ENCODE data around the gene TMEM101. TPM values are rescaled to one million over a fixed set of nuclear protein-coding genes. Genes with fewer than 3 reads are reported as not detected.
"Not testable (repeated sequence)": the region's sequence is repeated elsewhere in the genome, so short reads cannot be mapped to it uniquely, and the experiment has no call there.

The TMEM101 gene
- total RNA-seq, 1 experiment from 2014 or later = 12.7 TPM

DNA sequence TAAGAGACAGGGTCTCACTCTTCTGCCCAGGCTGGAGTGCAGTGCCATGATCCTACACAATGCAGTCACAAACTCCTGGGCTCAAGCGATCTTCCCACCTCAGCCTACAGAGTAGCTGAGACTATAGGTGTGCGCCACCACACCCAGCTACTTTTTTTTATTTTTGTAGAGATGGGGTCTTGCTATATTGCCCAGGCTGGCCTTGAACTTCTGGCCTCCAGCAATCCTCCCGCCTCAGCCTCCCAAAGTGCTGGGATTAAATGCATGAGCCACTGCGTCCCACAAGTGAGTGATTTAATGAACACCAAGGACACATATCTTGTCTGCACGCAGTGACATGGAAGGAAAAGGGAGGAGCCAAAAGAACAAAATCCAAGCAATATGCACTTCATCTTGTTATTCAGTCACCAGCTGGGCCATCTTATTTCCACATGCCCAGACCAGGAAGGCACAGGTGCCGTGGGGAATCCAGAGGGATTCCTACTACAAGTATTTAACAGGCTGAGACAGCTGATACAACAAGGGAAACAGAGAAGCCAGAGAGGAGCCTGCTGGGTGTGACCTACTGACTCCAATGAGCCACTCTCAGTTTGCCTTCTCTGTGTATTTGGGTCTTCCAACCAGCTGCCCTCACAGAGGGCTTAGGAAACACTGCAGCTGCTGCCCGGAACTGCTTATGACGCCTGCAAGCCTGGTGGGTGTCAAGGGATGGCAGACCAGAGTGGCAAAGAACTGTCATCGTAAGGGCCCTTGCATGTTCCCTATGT lies 34.7 kb upstream of the TMEM101 start:
- POLR2A ChIA-PET (ENCODE audit: low non-redundant PET) = no interaction called here
- H3K27ac ChIP-seq (ENCODE audit: low read depth, low read length, poor library complexity, severe bottlenecking) = no peak overlapping the region
- no peak for DNase-seq (ENCODE audit: low spot score)
- no peaks in the 10 kb centered on the region for H3K9me3 ChIP-seq (ENCODE audit: low read depth, low read length, poor library complexity, severe bottlenecking)
- BruUV-seq (replicated peaks) = no TSS peak
- CTCF ChIA-PET = no interaction called here
- peaks cover 20% of the 10 kb centered on the region for H3K36me3 ChIP-seq (ENCODE audit: insufficient read depth, low read length, poor library complexity, severe bottlenecking)
- H3K27me3 ChIP-seq (replicated peaks; ENCODE audit: insufficient read depth, low read depth, low read length, poor library complexity) = no peaks in the 10 kb centered on the region
- intact Hi-C loops (cut with micrococcal nuclease; ENCODE audit: unreplicated experiment) = no loop called here
- H3K4me3 ChIP-seq (ENCODE audit: low read depth, low read length, poor library complexity, severe bottlenecking) = no peak overlapping the region
- no peak for TF ChIP-seq EZH2 (IDR thresholded peaks at IDR 0.05; ENCODE audit: borderline replicate concordance, low read depth, low read length, poor library complexity, severe bottlenecking)
- TF ChIP-seq, protein P1, sequence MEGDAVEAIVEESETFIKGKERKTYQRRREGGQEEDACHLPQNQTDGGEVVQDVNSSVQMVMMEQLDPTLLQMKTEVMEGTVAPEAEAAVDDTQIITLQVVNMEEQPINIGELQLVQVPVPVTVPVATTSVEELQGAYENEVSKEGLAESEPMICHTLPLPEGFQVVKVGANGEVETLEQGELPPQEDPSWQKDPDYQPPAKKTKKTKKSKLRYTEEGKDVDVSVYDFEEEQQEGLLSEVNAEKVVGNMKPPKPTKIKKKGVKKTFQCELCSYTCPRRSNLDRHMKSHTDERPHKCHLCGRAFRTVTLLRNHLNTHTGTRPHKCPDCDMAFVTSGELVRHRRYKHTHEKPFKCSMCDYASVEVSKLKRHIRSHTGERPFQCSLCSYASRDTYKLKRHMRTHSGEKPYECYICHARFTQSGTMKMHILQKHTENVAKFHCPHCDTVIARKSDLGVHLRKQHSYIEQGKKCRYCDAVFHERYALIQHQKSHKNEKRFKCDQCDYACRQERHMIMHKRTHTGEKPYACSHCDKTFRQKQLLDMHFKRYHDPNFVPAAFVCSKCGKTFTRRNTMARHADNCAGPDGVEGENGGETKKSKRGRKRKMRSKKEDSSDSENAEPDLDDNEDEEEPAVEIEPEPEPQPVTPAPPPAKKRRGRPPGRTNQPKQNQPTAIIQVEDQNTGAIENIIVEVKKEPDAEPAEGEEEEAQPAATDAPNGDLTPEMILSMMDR (conservative IDR thresholded peaks at IDR 0.05; ENCODE audit: low read depth, low read length) = no peak
- H3K4me1 ChIP-seq (ENCODE audit: insufficient read depth, low read length, poor library complexity, severe bottlenecking) = peaks cover 3% of the 10 kb centered on the region

DNA sequence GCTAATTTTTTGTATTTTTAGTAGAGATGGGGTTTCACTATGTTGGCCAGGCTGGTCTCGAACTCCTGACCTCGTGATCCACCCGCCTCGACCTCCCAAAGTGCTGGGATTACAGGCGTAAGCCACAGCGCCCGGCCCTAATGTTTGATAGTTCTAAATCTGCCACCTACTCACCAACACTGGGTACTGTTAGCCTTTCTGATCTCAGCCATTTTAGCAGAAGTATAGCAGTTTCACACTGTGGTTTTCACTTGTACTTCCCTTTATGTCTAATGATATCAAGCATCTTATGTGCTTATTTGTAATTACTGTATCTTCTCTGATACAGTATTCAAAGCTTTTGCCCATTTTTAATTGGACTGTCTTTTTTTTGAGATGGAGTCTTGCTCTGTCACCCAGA lies 32.1 kb upstream of the TMEM101 start:
- intact Hi-C loops (cut with micrococcal nuclease; ENCODE audit: unreplicated experiment); H3K9me3 ChIP-seq (ENCODE audit: low read depth, low read length, poor library complexity, severe bottlenecking); BruUV-seq (replicated peaks); POLR2A ChIA-PET (ENCODE audit: low non-redundant PET); H3K4me1 ChIP-seq (ENCODE audit: insufficient read depth, low read length, poor library complexity, severe bottlenecking); H3K27ac ChIP-seq (ENCODE audit: low read depth, low read length, poor library complexity, severe bottlenecking); H3K4me3 ChIP-seq (ENCODE audit: low read depth, low read length, poor library complexity, severe bottlenecking); CTCF ChIA-PET; DNase-seq (ENCODE audit: low spot score); H3K27me3 ChIP-seq (replicated peaks; ENCODE audit: insufficient read depth, low read depth, low read length, poor library complexity): not testable (repeated sequence)
- H3K36me3 ChIP-seq (ENCODE audit: insufficient read depth, low read length, poor library complexity, severe bottlenecking) = peaks cover 15% of the 10 kb centered on the region

DNA sequence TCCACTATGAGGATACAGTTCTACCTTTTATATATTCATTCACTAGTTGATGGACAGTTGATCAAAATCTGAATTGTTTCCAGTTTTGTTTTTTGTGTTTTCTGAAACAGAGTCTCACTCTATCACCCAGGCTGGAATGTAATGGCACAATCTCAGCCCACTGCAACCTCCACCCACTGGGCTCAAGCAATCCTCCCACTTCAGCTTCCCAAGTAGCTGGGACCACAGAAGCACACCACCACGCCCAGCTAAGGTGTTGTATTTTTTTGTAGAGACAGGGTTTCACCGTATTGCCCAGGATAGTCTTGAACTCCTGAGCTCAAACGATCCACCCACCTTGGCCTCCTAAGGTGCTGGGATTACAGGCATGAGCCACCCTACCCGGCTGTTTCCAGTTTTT lies 30.7 kb upstream of the TMEM101 start:
- H3K36me3 ChIP-seq (ENCODE audit: insufficient read depth, low read length, poor library complexity, severe bottlenecking) = peaks cover 9% of the 10 kb centered on the region
- BruUV-seq (replicated peaks) = no TSS peak
- CTCF ChIA-PET = no interaction called here

More for the DNA sequence above, 30.7 kb upstream of the TMEM101 start:
- no peaks in the 10 kb centered on the region for H3K27me3 ChIP-seq (replicated peaks; ENCODE audit: insufficient read depth, low read depth, low read length, poor library complexity)
- TF ChIP-seq EZH2 (IDR thresholded peaks at IDR 0.05; ENCODE audit: borderline replicate concordance, low read depth, low read length, poor library complexity, severe bottlenecking) = no peak
- TF ChIP-seq, protein P1 (conservative IDR thresholded peaks at IDR 0.05; ENCODE audit: low read depth, low read length) = no peak
- H3K4me3 ChIP-seq (ENCODE audit: low read depth, low read length, poor library complexity, severe bottlenecking) = no peak overlapping the region
- H3K9me3 ChIP-seq (ENCODE audit: low read depth, low read length, poor library complexity, severe bottlenecking) = no peaks in the 10 kb centered on the region
- H3K4me1 ChIP-seq (ENCODE audit: insufficient read depth, low read length, poor library complexity, severe bottlenecking) = peaks cover 9% of the 10 kb centered on the region
- POLR2A ChIA-PET (ENCODE audit: low non-redundant PET) = no interaction called here
- intact Hi-C loops (cut with micrococcal nuclease; ENCODE audit: unreplicated experiment) = no loop called here
- H3K27ac ChIP-seq (ENCODE audit: low read depth, low read length, poor library complexity, severe bottlenecking) = no peak overlapping the region
- no peak for DNase-seq (ENCODE audit: low spot score)

Measured in A673 (cell line).